Keratinocyte (primary cell): Measurements from ENCODE around the gene NUAK1.

Source experiments
- EZH2 ChIP-seq: IDR thresholded peaks from one replicate; pipeline ENCODE4 v1.6.1; 2012; ENCODE audit warnings: inconsistent platforms, mild to moderate bottlenecking, low read length, moderate library complexity
- TF ChIP-seq, protein P1 (sequence below), 3 experiments: IDR thresholded peaks in 1 of 3; conservative IDR thresholded peaks in 1 of 3; optimal IDR thresholded peaks in 1 of 3; 2 replicates in 2 of 3; 3 replicates in 1 of 3; pipeline versions ENCODE3 to v1.5.1; 2011; ENCODE audit warnings: low read length in 3 of 3, mild to moderate bottlenecking in 3 of 3, moderate library complexity in 2 of 3, control low read depth in 1 of 3, inconsistent platforms in 1 of 3; ENCODE audit not compliant: insufficient read depth in 2 of 3; ENCODE audit errors: extremely low read depth in 1 of 3

GRCh38 chr12:106067606-106068205, 71.0 kb downstream of the NUAK1 start:
- TF ChIP-seq, protein P1, sequence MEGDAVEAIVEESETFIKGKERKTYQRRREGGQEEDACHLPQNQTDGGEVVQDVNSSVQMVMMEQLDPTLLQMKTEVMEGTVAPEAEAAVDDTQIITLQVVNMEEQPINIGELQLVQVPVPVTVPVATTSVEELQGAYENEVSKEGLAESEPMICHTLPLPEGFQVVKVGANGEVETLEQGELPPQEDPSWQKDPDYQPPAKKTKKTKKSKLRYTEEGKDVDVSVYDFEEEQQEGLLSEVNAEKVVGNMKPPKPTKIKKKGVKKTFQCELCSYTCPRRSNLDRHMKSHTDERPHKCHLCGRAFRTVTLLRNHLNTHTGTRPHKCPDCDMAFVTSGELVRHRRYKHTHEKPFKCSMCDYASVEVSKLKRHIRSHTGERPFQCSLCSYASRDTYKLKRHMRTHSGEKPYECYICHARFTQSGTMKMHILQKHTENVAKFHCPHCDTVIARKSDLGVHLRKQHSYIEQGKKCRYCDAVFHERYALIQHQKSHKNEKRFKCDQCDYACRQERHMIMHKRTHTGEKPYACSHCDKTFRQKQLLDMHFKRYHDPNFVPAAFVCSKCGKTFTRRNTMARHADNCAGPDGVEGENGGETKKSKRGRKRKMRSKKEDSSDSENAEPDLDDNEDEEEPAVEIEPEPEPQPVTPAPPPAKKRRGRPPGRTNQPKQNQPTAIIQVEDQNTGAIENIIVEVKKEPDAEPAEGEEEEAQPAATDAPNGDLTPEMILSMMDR (optimal IDR thresholded peaks at IDR 0.05 in 1 of 3, IDR thresholded peaks at IDR 0.05 in 1 of 3, conservative IDR thresholded peaks at IDR 0.05 in 1 of 3; ENCODE audit: extremely low read depth in 1 of 3, insufficient read depth in 2 of 3, low read length in 3 of 3): no peak
- no peak for TF ChIP-seq EZH2
